Hepatocyte (in vitro differentiated cells): ENCODE results near the gene GKN2. TPM values are rescaled to one million over a fixed set of nuclear protein-coding genes. Genes with fewer than 3 reads are reported as not detected.
"Not testable (repeated sequence)": the region's sequence is repeated elsewhere in the genome, so short reads cannot be mapped to it uniquely, and the experiment has no call there.

ENCODE experiments used
- DNase-seq: peaks from one replicate; pipeline ENCODE4 v3.0.0-alpha.2; 2016; ENCODE audit warnings: low spot score
- H2AFZ ChIP-seq: fragments of 200-600 bp; sonication (generic); 2 replicates; pipeline ENCODE4 v1.6.0; 2016; ENCODE audit warnings: antibody characterized with exemption, mild to moderate bottlenecking
- H3K27ac ChIP-seq: fragments of 200-600 bp; sonication (generic); 2 replicates; pipeline ENCODE4 v1.5.1; 2016; ENCODE audit warnings: mild to moderate bottlenecking
- H3K27me3 ChIP-seq: fragments of 200-600 bp; sonication (generic); 2 replicates; pipeline ENCODE4 v1.6.1; 2016
- H3K36me3 ChIP-seq: fragments of 200-600 bp; sonication (generic); replicated peaks from 2 replicates; pipeline ENCODE4 v1.5.1; 2016; ENCODE audit warnings: low read depth; ENCODE audit not compliant: insufficient read depth
- H3K4me1 ChIP-seq: fragments of 200-600 bp; sonication (generic); 2 replicates; pipeline ENCODE4 v1.5.1; 2016; ENCODE audit warnings: mild to moderate bottlenecking, moderate library complexity; ENCODE audit not compliant: insufficient read depth
- H3K4me2 ChIP-seq: fragments of 200-600 bp; sonication (generic); 2 replicates; pipeline ENCODE4 v1.6.0; 2016
- H3K4me3 ChIP-seq: fragments of 200-600 bp; sonication (generic); 2 replicates; pipeline ENCODE4 v1.5.1; 2016; ENCODE audit warnings: mild to moderate bottlenecking
- H3K79me2 ChIP-seq: fragments of 200-600 bp; sonication (generic); 2 replicates; pipeline ENCODE4 v1.6.0; 2017; ENCODE audit warnings: mild to moderate bottlenecking
- H3K9me2 ChIP-seq: fragments of 200-600 bp; sonication (generic); replicated peaks from 2 replicates; pipeline ENCODE4 v1.6.0; 2017; ENCODE audit warnings: mild to moderate bottlenecking; ENCODE audit not compliant: insufficient read depth
- H3K9me3 ChIP-seq: fragments of 200-600 bp; sonication (generic); 2 replicates; pipeline ENCODE4 v1.5.1; 2016; ENCODE audit warnings: low read depth, mild to moderate bottlenecking
- H4K20me1 ChIP-seq: fragments of 200-600 bp; sonication (generic); 2 replicates; pipeline ENCODE4 v1.6.0; 2016; ENCODE audit warnings: mild to moderate bottlenecking; ENCODE audit not compliant: insufficient read depth, poor library complexity, severe bottlenecking
- EZH2 ChIP-seq: fragments of 200-600 bp; sonication (generic); IDR thresholded peaks from 2 replicates; pipeline ENCODE4 v1.6.1; 2016; ENCODE audit warnings: antibody characterized with exemption, mild to moderate bottlenecking, borderline replicate concordance
- EZH2phosphoT487 ChIP-seq: fragments of 200-600 bp; sonication (generic); IDR thresholded peaks from one replicate; pipeline ENCODE4 v1.6.1; 2018; ENCODE audit warnings: antibody characterized with exemption, mild to moderate bottlenecking, low read depth, moderate library complexity; ENCODE audit not compliant: unreplicated experiment, severe bottlenecking
- WGBS: methylation state at CpG from one replicate; pipeline ENCODE4 v1.1.6; 2016; ENCODE audit warnings: low lambda C conversion rate; ENCODE audit errors: missing lambda C conversion rate; 5-methylcytosine and 5-hydroxymethylcytosine counted together
- polyA plus RNA-seq: library from polyadenylated mRNA; unstranded; fragments of >200 nt; fragmentation: Nextera tagmentation; extraction: Ambion mirVana; gene quantifications from 2 replicates; pipeline ENCODE4 v1.2.1, GENCODE V29; 2016
- total RNA-seq: library from RNA; depleted of rRNA; stranded (reverse); fragments of >200 nt; gene quantifications from 2 replicates; pipeline ENCODE4 v1.2.3, GENCODE V29; 2014
- TF ChIP-seq, protein P1 (sequence below): fragments of 200-600 bp; sonication (generic); IDR thresholded peaks from 2 replicates; pipeline ENCODE4 v1.5.1; 2016; ENCODE audit warnings: antibody characterized with exemption, mild to moderate bottlenecking; ENCODE audit not compliant: poor library complexity

The GKN2 gene
- total and polyA plus RNA-seq, 2 experiments from 2014 or later = not detected

GRCh38 chr2:68964282-68964681 is 11.6 kb upstream of the GKN2 start:
- H3K27me3 ChIP-seq = no peaks in the 10 kb centered on the region
- no peak overlapping the region for H2AFZ ChIP-seq
- no peaks in the 10 kb centered on the region for H3K36me3 ChIP-seq
- H3K27ac ChIP-seq = no peak overlapping the region
- H3K4me2 ChIP-seq = no peak overlapping the region
- H3K4me1 ChIP-seq = no peaks in the 10 kb centered on the region
- H4K20me1 ChIP-seq = no peaks in the 10 kb centered on the region
- no peaks in the 10 kb centered on the region for H3K9me3 ChIP-seq
- no peak overlapping the region for H3K4me3 ChIP-seq
- no peak for DNase-seq
- H3K9me2 ChIP-seq = no peaks in the 10 kb centered on the region
- H3K79me2 ChIP-seq = no peaks in the 10 kb centered on the region
- TF ChIP-seq EZH2 = no peak
- TF ChIP-seq, protein P1, sequence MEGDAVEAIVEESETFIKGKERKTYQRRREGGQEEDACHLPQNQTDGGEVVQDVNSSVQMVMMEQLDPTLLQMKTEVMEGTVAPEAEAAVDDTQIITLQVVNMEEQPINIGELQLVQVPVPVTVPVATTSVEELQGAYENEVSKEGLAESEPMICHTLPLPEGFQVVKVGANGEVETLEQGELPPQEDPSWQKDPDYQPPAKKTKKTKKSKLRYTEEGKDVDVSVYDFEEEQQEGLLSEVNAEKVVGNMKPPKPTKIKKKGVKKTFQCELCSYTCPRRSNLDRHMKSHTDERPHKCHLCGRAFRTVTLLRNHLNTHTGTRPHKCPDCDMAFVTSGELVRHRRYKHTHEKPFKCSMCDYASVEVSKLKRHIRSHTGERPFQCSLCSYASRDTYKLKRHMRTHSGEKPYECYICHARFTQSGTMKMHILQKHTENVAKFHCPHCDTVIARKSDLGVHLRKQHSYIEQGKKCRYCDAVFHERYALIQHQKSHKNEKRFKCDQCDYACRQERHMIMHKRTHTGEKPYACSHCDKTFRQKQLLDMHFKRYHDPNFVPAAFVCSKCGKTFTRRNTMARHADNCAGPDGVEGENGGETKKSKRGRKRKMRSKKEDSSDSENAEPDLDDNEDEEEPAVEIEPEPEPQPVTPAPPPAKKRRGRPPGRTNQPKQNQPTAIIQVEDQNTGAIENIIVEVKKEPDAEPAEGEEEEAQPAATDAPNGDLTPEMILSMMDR = no peak
- TF ChIP-seq EZH2phosphoT487 = no peak

- DNase-seq = no peak
- H3K4me3 ChIP-seq = no peak overlapping the region
- no peaks in the 10 kb centered on the region for H3K9me2 ChIP-seq
- no peaks in the 10 kb centered on the region for H4K20me1 ChIP-seq
- H3K27me3 ChIP-seq = no peaks in the 10 kb centered on the region
- H3K4me2 ChIP-seq = no peak overlapping the region
- no peak overlapping the region for H2AFZ ChIP-seq
- H3K36me3 ChIP-seq = no peaks in the 10 kb centered on the region
- H3K9me3 ChIP-seq = no peaks in the 10 kb centered on the region
- 85% methylated on average over 4 of the region's 4 CpGs for WGBS
- no peaks in the 10 kb centered on the region for H3K4me1 ChIP-seq
- no peak overlapping the region for H3K27ac ChIP-seq
- no peaks in the 10 kb centered on the region for H3K79me2 ChIP-seq
- TF ChIP-seq, protein P1 = no peak
- TF ChIP-seq EZH2 (no peak), EZH2phosphoT487 (no peak)
Observed at GRCh38 chr2:68961380-68961779, 8.7 kb upstream of the GKN2 start.

DNA sequence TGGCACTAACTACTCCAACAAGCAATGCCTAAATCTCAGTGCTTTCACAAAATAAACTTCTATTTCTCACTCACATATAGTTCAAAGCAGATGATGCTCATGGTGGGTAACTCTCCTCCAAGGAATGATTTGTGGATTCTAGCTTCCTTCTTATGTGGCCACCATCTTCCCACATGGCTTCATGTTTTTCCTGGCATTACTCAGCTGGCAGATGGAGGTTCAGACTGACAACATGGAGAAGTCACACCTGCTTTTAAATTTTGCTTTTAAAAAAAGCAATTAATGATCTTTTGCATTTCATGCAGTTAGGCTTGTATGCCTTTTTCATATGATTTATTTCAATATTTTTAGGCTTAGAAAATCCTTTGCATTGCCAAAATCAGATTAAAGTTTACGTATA is 6.3 kb upstream of the GKN2 start:
- H3K9me3 ChIP-seq = no peaks in the 10 kb centered on the region
- no peak overlapping the region for H2AFZ ChIP-seq
- H3K27me3 ChIP-seq = no peaks in the 10 kb centered on the region
- DNase-seq = no peak
- H3K36me3 ChIP-seq = no peaks in the 10 kb centered on the region
- no peak overlapping the region for H3K4me2 ChIP-seq
- H4K20me1 ChIP-seq = no peaks in the 10 kb centered on the region
- H3K4me3 ChIP-seq = no peak overlapping the region
- no peak overlapping the region for H3K27ac ChIP-seq
- no peaks in the 10 kb centered on the region for H3K9me2 ChIP-seq
- H3K4me1 ChIP-seq = no peaks in the 10 kb centered on the region
- 97% methylated on average over 1 of the region's 1 CpG for WGBS
- TF ChIP-seq, protein P1 = no peak
- TF ChIP-seq EZH2 = no peak
- no peak for TF ChIP-seq EZH2phosphoT487
- H3K79me2 ChIP-seq = no peaks in the 10 kb centered on the region

GRCh38 chr2:68955432-68955831 is 2.7 kb upstream of the GKN2 start:
- not testable (repeated sequence) for H4K20me1 ChIP-seq, H3K27me3 ChIP-seq, H3K9me3 ChIP-seq, H3K4me2 ChIP-seq, H3K27ac ChIP-seq, DNase-seq, H3K36me3 ChIP-seq, H3K4me3 ChIP-seq, H3K4me1 ChIP-seq, H2AFZ ChIP-seq, H3K79me2 ChIP-seq, H3K9me2 ChIP-seq
- WGBS = 94% methylated on average over 5 of the region's 5 CpGs
